WTC11 (cell line): Measurements from ENCODE around the gene COL2A1. TPM values are rescaled to one million over a fixed set of nuclear protein-coding genes. Genes with fewer than 3 reads are reported as not detected.

Source experiments
- ATAC-seq: fragments of 200-7000 bp; cut with Tn5 transposase; 2 replicates; pipeline ENCODE4 v1.10.0; 2021; ENCODE audit warnings: mild to moderate bottlenecking, moderate library complexity
- CTCF ChIA-PET: fragments of 300-600 bp; sonication (Branson Sonifier 250); formaldehyde crosslinking; loops from one replicate; lab custom pipeline; 2021; ENCODE audit warnings: antibody characterized with exemption; lab: Charles Lee
- POLR2A ChIA-PET: fragments of 350-600 bp; sonication (Branson Sonifier 250); formaldehyde crosslinking; loops from one replicate; lab custom pipeline; 2021; ENCODE audit warnings: antibody characterized with exemption; lab: Charles Lee
- DNase-seq: peaks from one replicate; pipeline ENCODE4 v3.0.0; 2021; ENCODE audit warnings: low spot score
- H3K27ac Mint-ChIP-seq: 2 replicates; pipeline ENCODE4 v1.8.0; 2021; ENCODE audit warnings: mixed read lengths
- H3K27me3 Mint-ChIP-seq: 2 replicates; pipeline ENCODE4 v1.8.0; 2021; ENCODE audit warnings: low read depth, mild to moderate bottlenecking, moderate library complexity, mixed read lengths
- H3K36me3 Mint-ChIP-seq: 2 replicates; pipeline ENCODE4 v1.8.0; 2021; ENCODE audit warnings: mixed read lengths
- H3K4me1 Mint-ChIP-seq: 2 replicates; pipeline ENCODE4 v1.8.0; 2022; ENCODE audit warnings: mixed read lengths
- H3K4me3 Mint-ChIP-seq: 2 replicates; pipeline ENCODE4 v1.8.0; 2021; ENCODE audit warnings: mild to moderate bottlenecking, moderate library complexity, mixed read lengths
- H3K9me3 Mint-ChIP-seq: 2 replicates; pipeline ENCODE4 v1.8.0; 2021; ENCODE audit warnings: mixed read lengths
- AR ChIP-seq: fragments of 250-450 bp; sonication (Bioruptor Pico); IDR thresholded peaks from 2 replicates; pipeline ENCODE4 v1.9.0; 2021; ENCODE audit warnings: mild to moderate bottlenecking
- CDX4 ChIP-seq: fragments of 250-450 bp; sonication (Bioruptor Pico); IDR thresholded peaks from 2 replicates; pipeline ENCODE4 v1.9.0; 2021; ENCODE audit warnings: moderate library complexity, mild to moderate bottlenecking, inconsistent platforms, borderline replicate concordance
- ESRRA ChIP-seq: sonication (generic); formaldehyde crosslinking; IDR thresholded peaks from 2 replicates; pipeline ENCODE4 v1.8.1; 2022; ENCODE audit warnings: mild to moderate bottlenecking, missing genetic modification reagents, borderline replicate concordance
- ETV6 ChIP-seq: sonication (generic); formaldehyde crosslinking; IDR thresholded peaks from 2 replicates; pipeline ENCODE4 v1.8.1; 2022; ENCODE audit warnings: mild to moderate bottlenecking, missing genetic modification reagents
- FOXK1 ChIP-seq: sonication (generic); formaldehyde crosslinking; IDR thresholded peaks from 2 replicates; pipeline ENCODE4 v1.8.0; 2022; ENCODE audit warnings: mild to moderate bottlenecking, moderate library complexity, missing genetic modification reagents
- GTF2I ChIP-seq: fragments of 250-450 bp; sonication (Bioruptor Pico); conservative IDR thresholded peaks from 2 replicates; pipeline ENCODE4 v1.4.0; 2021; ENCODE audit warnings: mild to moderate bottlenecking
- IRF2 ChIP-seq: sonication (generic); formaldehyde crosslinking; IDR thresholded peaks from 2 replicates; pipeline ENCODE4 v1.8.0; 2022; ENCODE audit warnings: low read depth, missing genetic modification reagents, borderline replicate concordance
- NFATC4 ChIP-seq: fragments of 250-450 bp; sonication (Bioruptor Pico); IDR thresholded peaks from 2 replicates; pipeline ENCODE4 v1.9.0; 2021; ENCODE audit warnings: mild to moderate bottlenecking
- NR3C1 ChIP-seq: sonication (generic); formaldehyde crosslinking; conservative IDR thresholded peaks from 2 replicates; pipeline ENCODE4 v1.8.1; 2023; ENCODE audit warnings: low read depth, mild to moderate bottlenecking, missing genetic modification reagents
- PRDM15 ChIP-seq: sonication (generic); formaldehyde crosslinking; IDR thresholded peaks from 2 replicates; pipeline ENCODE4 v1.8.0; 2022; ENCODE audit warnings: missing genetic modification reagents
- SOX15 ChIP-seq: fragments of 250-450 bp; sonication (Bioruptor Pico); IDR thresholded peaks from 2 replicates; pipeline ENCODE4 v1.9.0; 2021; ENCODE audit warnings: mild to moderate bottlenecking
- ZBTB21 ChIP-seq: sonication (generic); formaldehyde crosslinking; IDR thresholded peaks from 2 replicates; pipeline ENCODE4 v1.8.1; 2023; ENCODE audit warnings: mild to moderate bottlenecking, missing genetic modification reagents, borderline replicate concordance
- ZNF232 ChIP-seq: sonication (generic); formaldehyde crosslinking; IDR thresholded peaks from 2 replicates; pipeline ENCODE4 v1.8.0; 2022; ENCODE audit warnings: mild to moderate bottlenecking, missing genetic modification reagents
- ZNF281 ChIP-seq: sonication (generic); formaldehyde crosslinking; IDR thresholded peaks from 2 replicates; pipeline ENCODE4 v1.8.0; 2023; ENCODE audit warnings: mild to moderate bottlenecking, missing genetic modification reagents
- ZNF396 ChIP-seq: fragments of 250-450 bp; sonication (Bioruptor Pico); IDR thresholded peaks from 2 replicates; pipeline ENCODE4 v1.8.0; 2021; ENCODE audit warnings: mild to moderate bottlenecking, moderate library complexity, borderline replicate concordance
- ZNF671 ChIP-seq: fragments of 250-450 bp; sonication (Bioruptor Pico); IDR thresholded peaks from 2 replicates; pipeline ENCODE4 v1.8.0; 2021; ENCODE audit warnings: mild to moderate bottlenecking
- total RNA-seq: library from RNA; stranded (reverse); gene quantifications from 3 replicates; pipeline ENCODE4 v1.2.3, GENCODE V29; 2021
- TF ChIP-seq, protein P1 (sequence below): sonication (generic); formaldehyde crosslinking; IDR thresholded peaks from 2 replicates; pipeline ENCODE4 v1.8.0; 2023; ENCODE audit warnings: missing genetic modification reagents, mild to moderate bottlenecking, borderline replicate concordance

The COL2A1 gene
- total RNA-seq, 1 experiment from 2014 or later: 20.9 TPM

- ATAC-seq: no peak
- POLR2A ChIA-PET: no interaction called here
- no peaks in the 10 kb centered on the region for H3K27me3 Mint-ChIP-seq
- TF ChIP-seq ZNF671: no peak
- TF ChIP-seq ZNF232 (CRISPR knock-in tag): no peak
- TF ChIP-seq ETV6 (CRISPR knock-in tag): no peak
- no peak for TF ChIP-seq ZNF281 (CRISPR knock-in tag)
- no peak for TF ChIP-seq NR3C1 (CRISPR knock-in tag)
- TF ChIP-seq PRDM15: no peak
- TF ChIP-seq FOXK1: no peak
- no peak for TF ChIP-seq NFATC4 (CRISPR knock-in tag)
- TF ChIP-seq, protein P1, sequence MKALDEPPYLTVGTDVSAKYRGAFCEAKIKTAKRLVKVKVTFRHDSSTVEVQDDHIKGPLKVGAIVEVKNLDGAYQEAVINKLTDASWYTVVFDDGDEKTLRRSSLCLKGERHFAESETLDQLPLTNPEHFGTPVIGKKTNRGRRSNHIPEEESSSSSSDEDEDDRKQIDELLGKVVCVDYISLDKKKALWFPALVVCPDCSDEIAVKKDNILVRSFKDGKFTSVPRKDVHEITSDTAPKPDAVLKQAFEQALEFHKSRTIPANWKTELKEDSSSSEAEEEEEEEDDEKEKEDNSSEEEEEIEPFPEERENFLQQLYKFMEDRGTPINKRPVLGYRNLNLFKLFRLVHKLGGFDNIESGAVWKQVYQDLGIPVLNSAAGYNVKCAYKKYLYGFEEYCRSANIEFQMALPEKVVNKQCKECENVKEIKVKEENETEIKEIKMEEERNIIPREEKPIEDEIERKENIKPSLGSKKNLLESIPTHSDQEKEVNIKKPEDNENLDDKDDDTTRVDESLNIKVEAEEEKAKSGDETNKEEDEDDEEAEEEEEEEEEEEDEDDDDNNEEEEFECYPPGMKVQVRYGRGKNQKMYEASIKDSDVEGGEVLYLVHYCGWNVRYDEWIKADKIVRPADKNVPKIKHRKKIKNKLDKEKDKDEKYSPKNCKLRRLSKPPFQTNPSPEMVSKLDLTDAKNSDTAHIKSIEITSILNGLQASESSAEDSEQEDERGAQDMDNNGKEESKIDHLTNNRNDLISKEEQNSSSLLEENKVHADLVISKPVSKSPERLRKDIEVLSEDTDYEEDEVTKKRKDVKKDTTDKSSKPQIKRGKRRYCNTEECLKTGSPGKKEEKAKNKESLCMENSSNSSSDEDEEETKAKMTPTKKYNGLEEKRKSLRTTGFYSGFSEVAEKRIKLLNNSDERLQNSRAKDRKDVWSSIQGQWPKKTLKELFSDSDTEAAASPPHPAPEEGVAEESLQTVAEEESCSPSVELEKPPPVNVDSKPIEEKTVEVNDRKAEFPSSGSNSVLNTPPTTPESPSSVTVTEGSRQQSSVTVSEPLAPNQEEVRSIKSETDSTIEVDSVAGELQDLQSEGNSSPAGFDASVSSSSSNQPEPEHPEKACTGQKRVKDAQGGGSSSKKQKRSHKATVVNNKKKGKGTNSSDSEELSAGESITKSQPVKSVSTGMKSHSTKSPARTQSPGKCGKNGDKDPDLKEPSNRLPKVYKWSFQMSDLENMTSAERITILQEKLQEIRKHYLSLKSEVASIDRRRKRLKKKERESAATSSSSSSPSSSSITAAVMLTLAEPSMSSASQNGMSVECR (CRISPR knock-in tag): no peak
- TF ChIP-seq ZNF396 (CRISPR knock-in tag): no peak
- TF ChIP-seq GTF2I: no peak
- TF ChIP-seq ZBTB21 (CRISPR knock-in tag): no peak
- TF ChIP-seq AR (CRISPR knock-in tag): no peak
- TF ChIP-seq ESRRA (CRISPR knock-in tag): no peak
- no peak for TF ChIP-seq CDX4 (CRISPR knock-in tag)
- no peak for TF ChIP-seq IRF2 (CRISPR knock-in tag)
- TF ChIP-seq SOX15 (CRISPR knock-in tag): no peak
- no peak overlapping the region for H3K27ac Mint-ChIP-seq
- H3K4me1 Mint-ChIP-seq: no peaks in the 10 kb centered on the region
- CTCF ChIA-PET: interaction anchor here (0.7 to 3.0 kb wide), 5 partner anchors 22 to 182 kb away, joined by 3 to 8 read pairs (median 4); no protein-coding TSS in a partner anchor
- peaks cover 7% of the 10 kb centered on the region for H3K36me3 Mint-ChIP-seq
- H3K4me3 Mint-ChIP-seq: no peak overlapping the region
- no peak for DNase-seq
- H3K9me3 Mint-ChIP-seq: no peaks in the 10 kb centered on the region
Observed at GRCh38 chr12:48053122-48053521, 48.8 kb upstream of the COL2A1 start.
